Right forelimb (tissue), 1 donor: Measurements from ENCODE around the gene SGMS2.
"Not testable (repeated sequence)": the region's sequence is repeated elsewhere in the genome, so short reads cannot be mapped to it uniquely, and the experiment has no call there.

Source experiments
- DNase-seq: peaks from one replicate; pipeline ENCODE4 v3.0.0-alpha.2; 2018

Gene SGMS2

GRCh38 chr4:107916623-107917022, 91.9 kb downstream of the SGMS2 start:
- no peak for DNase-seq

GRCh38 chr4:107917500-107917899, 92.8 kb downstream of the SGMS2 start:
- no peak for DNase-seq

GRCh38 chr4:107922486-107923473, 98.0 kb downstream of the SGMS2 start:
- no peak for DNase-seq

GRCh38 chr4:107925713-107926112, 101.0 kb downstream of the SGMS2 start:
- not testable (repeated sequence) for DNase-seq

GRCh38 chr4:107926875-107927274, 102.1 kb downstream of the SGMS2 start:
- not testable (repeated sequence) for DNase-seq

- DNase-seq, result peak; percentile 89
These were observed 106.4 kb downstream of the SGMS2 start, which contains the start of gene CYP2U1 for GRCh38 chr4:107930821-107931774. Gene CYP2U1, plus strand, starts transcription at chr4:107931549. Its CDS starts 95 bp downstream, at chr4:107931644.

- peak; percentile 47 for DNase-seq
These were observed 107.1 kb downstream of the SGMS2 start for GRCh38 chr4:107931775-107932321.

- no peak for DNase-seq
These were observed 110.5 kb downstream of the SGMS2 start for GRCh38 chr4:107935246-107935645.

- DNase-seq, result no peak
These were observed 112.3 kb downstream of the SGMS2 start for GRCh38 chr4:107937040-107937439.

GRCh38 chr4:107939307-107939706, 114.6 kb downstream of the SGMS2 start:
- DNase-seq, result no peak

- DNase-seq, result no peak
These were observed 121.1 kb downstream of the SGMS2 start for GRCh38 chr4:107945809-107946208.

GRCh38 chr4:107950746-107951540, 126.2 kb downstream of the SGMS2 start:
- DNase-seq, result no peak

- no peak for DNase-seq
These were observed 126.8 kb downstream of the SGMS2 start for GRCh38 chr4:107951551-107951950.

GRCh38 chr4:107956011-107956410, 131.3 kb downstream of the SGMS2 start:
- no peak for DNase-seq
